Stimulated activated naive CD8-positive, alpha-beta T cell treated with anti-CD3 and anti-CD28 coated beads, Interleukin-15, Interleukin-2, amounts not matched to agents 100 ng/mL and 50 ng/mL, for 24 hours (primary cell): ENCODE data around the gene INHBB.

Experiments used
- H3K27ac Mint-ChIP-seq: one replicate; pipeline ENCODE4 v1.8.0; 2021; ENCODE audit warnings: mild to moderate bottlenecking, mixed read lengths
- H3K27me3 Mint-ChIP-seq: one replicate; pipeline ENCODE4 v1.8.0; 2021; ENCODE audit warnings: mixed read lengths
- H3K36me3 Mint-ChIP-seq: one replicate; pipeline ENCODE4 v1.8.0; 2021; ENCODE audit warnings: low read depth, mixed read lengths
- H3K4me1 Mint-ChIP-seq: one replicate; pipeline ENCODE4 v1.8.0; 2021; ENCODE audit warnings: low read depth, mixed read lengths
- H3K4me3 Mint-ChIP-seq: one replicate; pipeline ENCODE4 v1.8.0; 2021; ENCODE audit warnings: mild to moderate bottlenecking, mixed read lengths
- H3K9me3 Mint-ChIP-seq: one replicate; pipeline ENCODE4 v1.8.0; 2021; ENCODE audit warnings: mixed read lengths

Gene INHBB

GRCh38 chr2:120321721-120322284, 24.1 kb upstream of the INHBB start:
- no peaks in the 10 kb centered on the region for H3K4me1 Mint-ChIP-seq
- no peaks in the 10 kb centered on the region for H3K9me3 Mint-ChIP-seq
- no peaks in the 10 kb centered on the region for H3K27me3 Mint-ChIP-seq
- H3K27ac Mint-ChIP-seq = no peak overlapping the region
- no peaks in the 10 kb centered on the region for H3K36me3 Mint-ChIP-seq
- no peak overlapping the region for H3K4me3 Mint-ChIP-seq

GRCh38 chr2:120322329-120322728, 23.6 kb upstream of the INHBB start:
- H3K9me3 Mint-ChIP-seq = no peaks in the 10 kb centered on the region
- no peaks in the 10 kb centered on the region for H3K27me3 Mint-ChIP-seq
- no peak overlapping the region for H3K27ac Mint-ChIP-seq
- H3K4me1 Mint-ChIP-seq = no peaks in the 10 kb centered on the region
- H3K4me3 Mint-ChIP-seq = no peak overlapping the region
- no peaks in the 10 kb centered on the region for H3K36me3 Mint-ChIP-seq

GRCh38 chr2:120323214-120323613, 22.7 kb upstream of the INHBB start:
- H3K27me3 Mint-ChIP-seq = no peaks in the 10 kb centered on the region
- H3K4me1 Mint-ChIP-seq = no peaks in the 10 kb centered on the region
- no peaks in the 10 kb centered on the region for H3K9me3 Mint-ChIP-seq
- no peak overlapping the region for H3K27ac Mint-ChIP-seq
- no peaks in the 10 kb centered on the region for H3K36me3 Mint-ChIP-seq
- no peak overlapping the region for H3K4me3 Mint-ChIP-seq

GRCh38 chr2:120323807-120324399, 22.0 kb upstream of the INHBB start:
- H3K27me3 Mint-ChIP-seq = no peaks in the 10 kb centered on the region
- H3K9me3 Mint-ChIP-seq = no peaks in the 10 kb centered on the region
- H3K27ac Mint-ChIP-seq = no peak overlapping the region
- no peak overlapping the region for H3K4me3 Mint-ChIP-seq
- no peaks in the 10 kb centered on the region for H3K4me1 Mint-ChIP-seq
- H3K36me3 Mint-ChIP-seq = no peaks in the 10 kb centered on the region

- Mint-ChIP-seq H3K4me1 (no peaks in the 10 kb centered on the region), H3K36me3 (no peaks in the 10 kb centered on the region), H3K27ac (no peak overlapping the region), H3K4me3 (no peak overlapping the region), H3K27me3 (no peaks in the 10 kb centered on the region), H3K9me3 (no peaks in the 10 kb centered on the region)
These were observed 21.0 kb upstream of the INHBB start for GRCh38 chr2:120324933-120325332.

GRCh38 chr2:120326066-120326465, 19.9 kb upstream of the INHBB start:
- Mint-ChIP-seq H3K27me3 (peaks cover 7% of the 10 kb centered on the region), H3K27ac (no peak overlapping the region), H3K4me3 (no peak overlapping the region), H3K4me1 (no peaks in the 10 kb centered on the region), H3K9me3 (no peaks in the 10 kb centered on the region), H3K36me3 (no peaks in the 10 kb centered on the region)

- Mint-ChIP-seq H3K4me3 (no peak overlapping the region), H3K27me3 (peaks cover 33% of the 10 kb centered on the region), H3K27ac (no peak overlapping the region), H3K9me3 (no peaks in the 10 kb centered on the region), H3K36me3 (no peaks in the 10 kb centered on the region), H3K4me1 (no peaks in the 10 kb centered on the region)
These were observed 14.8 kb upstream of the INHBB start for GRCh38 chr2:120330946-120331822.

GRCh38 chr2:120331903-120332302, 14.0 kb upstream of the INHBB start:
- no peak overlapping the region for H3K4me3 Mint-ChIP-seq
- H3K27me3 Mint-ChIP-seq = peaks cover 37% of the 10 kb centered on the region
- no peaks in the 10 kb centered on the region for H3K4me1 Mint-ChIP-seq
- H3K36me3 Mint-ChIP-seq = no peaks in the 10 kb centered on the region
- H3K27ac Mint-ChIP-seq = no peak overlapping the region
- H3K9me3 Mint-ChIP-seq = no peaks in the 10 kb centered on the region

- H3K27me3 Mint-ChIP-seq = peaks cover 42% of the 10 kb centered on the region
- H3K4me3 Mint-ChIP-seq = no peak overlapping the region
- no peaks in the 10 kb centered on the region for H3K9me3 Mint-ChIP-seq
- no peaks in the 10 kb centered on the region for H3K4me1 Mint-ChIP-seq
- H3K27ac Mint-ChIP-seq = no peak overlapping the region
- H3K36me3 Mint-ChIP-seq = no peaks in the 10 kb centered on the region
These were observed 13.6 kb upstream of the INHBB start for GRCh38 chr2:120332384-120332783.

- Mint-ChIP-seq H3K9me3 (no peaks in the 10 kb centered on the region), H3K27ac (no peak overlapping the region), H3K36me3 (no peaks in the 10 kb centered on the region), H3K4me1 (no peaks in the 10 kb centered on the region), H3K4me3 (no peak overlapping the region), H3K27me3 (peaks cover 55% of the 10 kb centered on the region)
These were observed 11.9 kb upstream of the INHBB start for GRCh38 chr2:120334068-120334467.

- no peak overlapping the region for H3K27ac Mint-ChIP-seq
- H3K27me3 Mint-ChIP-seq = peaks cover 64% of the 10 kb centered on the region
- no peak overlapping the region for H3K4me3 Mint-ChIP-seq
- no peaks in the 10 kb centered on the region for H3K4me1 Mint-ChIP-seq
- no peaks in the 10 kb centered on the region for H3K36me3 Mint-ChIP-seq
- no peaks in the 10 kb centered on the region for H3K9me3 Mint-ChIP-seq
These were observed 9.2 kb upstream of the INHBB start for GRCh38 chr2:120336749-120337148.

- H3K4me3 Mint-ChIP-seq = no peak overlapping the region
- H3K27ac Mint-ChIP-seq = no peak overlapping the region
- peaks cover 3% of the 10 kb centered on the region for H3K4me1 Mint-ChIP-seq
- H3K27me3 Mint-ChIP-seq = peaks cover 70% of the 10 kb centered on the region
- no peaks in the 10 kb centered on the region for H3K36me3 Mint-ChIP-seq
- no peaks in the 10 kb centered on the region for H3K9me3 Mint-ChIP-seq
These were observed 7.9 kb upstream of the INHBB start for GRCh38 chr2:120338015-120338414.

- Mint-ChIP-seq H3K27ac (no peak overlapping the region), H3K9me3 (no peaks in the 10 kb centered on the region), H3K4me3 (no peak overlapping the region), H3K27me3 (peaks cover 57% of the 10 kb centered on the region), H3K4me1 (peaks cover 13% of the 10 kb centered on the region), H3K36me3 (no peaks in the 10 kb centered on the region)
These were observed 4.0 kb upstream of the INHBB start for GRCh38 chr2:120341977-120342376.

- Mint-ChIP-seq H3K36me3 (no peaks in the 10 kb centered on the region), H3K27ac (no peak overlapping the region), H3K4me3 (no peak overlapping the region), H3K27me3 (peaks cover 57% of the 10 kb centered on the region), H3K9me3 (no peaks in the 10 kb centered on the region), H3K4me1 (peaks cover 18% of the 10 kb centered on the region)
These were observed 3.5 kb upstream of the INHBB start for GRCh38 chr2:120342446-120342845.

- H3K4me3 Mint-ChIP-seq = peak overlapping the region; percentile 8
- H3K36me3 Mint-ChIP-seq = no peaks in the 10 kb centered on the region
- no peaks in the 10 kb centered on the region for H3K9me3 Mint-ChIP-seq
- H3K27ac Mint-ChIP-seq = no peak overlapping the region
- peaks cover 23% of the 10 kb centered on the region for H3K4me1 Mint-ChIP-seq
- peaks cover 60% of the 10 kb centered on the region for H3K27me3 Mint-ChIP-seq
These were observed 2.9 kb upstream of the INHBB start for GRCh38 chr2:120343100-120343432.
